Fibroblast of skin of left biceps (primary cell): ENCODE results near the gene RBM25.
"Not testable (repeated sequence)": the region's sequence is repeated elsewhere in the genome, so short reads cannot be mapped to it uniquely, and the experiment has no call there.

Source experiments
- DNase-seq, 2 experiments: peaks; one replicate each; pipeline ENCODE4 v3.0.0-alpha.2; 2013; ENCODE audit warnings: low read depth in 2 of 2

RBM25 gene

GRCh38 chr14:73058224-73058921 lies at the start of gene RBM25:
Gene RBM25 (plus strand): TSS chr14:73058534. CDS start chr14:73071642, 13,108 bp downstream.
- DNase-seq, result peak; percentile 99

- not testable (repeated sequence) for DNase-seq
These were observed 47.1 kb upstream of the RBM25 start for GRCh38 chr14:73011189-73011588.

GRCh38 chr14:73014105-73014504 lies 44.2 kb upstream of the RBM25 start:
- DNase-seq, result no peak

- DNase-seq, result not testable (repeated sequence)
These were observed 42.8 kb upstream of the RBM25 start for GRCh38 chr14:73015552-73015951.

GRCh38 chr14:73016011-73016410 lies 42.3 kb upstream of the RBM25 start:
- not testable (repeated sequence) for DNase-seq

GRCh38 chr14:73022051-73022450 lies 36.3 kb upstream of the RBM25 start:
- DNase-seq, result no peak

GRCh38 chr14:73025544-73025943 lies 32.8 kb upstream of the RBM25 start:
- DNase-seq, result no peak

GRCh38 chr14:73026243-73026844 lies 32.0 kb upstream of the RBM25 start:
- no peak for DNase-seq

GRCh38 chr14:73026845-73027542 lies 31.3 kb upstream of the RBM25 start, which contains the start of gene ZFYVE1:
Gene ZFYVE1 (minus strand): TSS chr14:73027106. CDS start chr14:73024508, 2,598 bp downstream.
- DNase-seq, result peak; percentile 93 to 95

GRCh38 chr14:73027546-73027945 lies 30.8 kb upstream of the RBM25 start:
- DNase-seq, result no peak

GRCh38 chr14:73027984-73028383 lies 30.4 kb upstream of the RBM25 start:
- DNase-seq, result no peak

- DNase-seq, result not testable (repeated sequence)
These were observed 21.5 kb upstream of the RBM25 start for GRCh38 chr14:73036706-73037450.

- DNase-seq, result no peak
These were observed 10.5 kb upstream of the RBM25 start for GRCh38 chr14:73047808-73048207.

- no peak for DNase-seq
These were observed 8.9 kb upstream of the RBM25 start for GRCh38 chr14:73049428-73049827.

- no peak for DNase-seq
These were observed 3.1 kb upstream of the RBM25 start for GRCh38 chr14:73055251-73055650.

GRCh38 chr14:73057944-73058223 lies 450 bp upstream of the RBM25 start:
- DNase-seq, result no peak

GRCh38 chr14:73058922-73059673 lies 764 bp downstream of the RBM25 start:
- DNase-seq, result no peak

- DNase-seq, result no peak
These were observed 11.3 kb downstream of the RBM25 start for GRCh38 chr14:73069585-73069984.

GRCh38 chr14:73091044-73091443 lies 32.7 kb downstream of the RBM25 start:
- no peak for DNase-seq

GRCh38 chr14:73097421-73097820 lies 39.1 kb downstream of the RBM25 start:
- no peak for DNase-seq

- no peak for DNase-seq
These were observed 42.0 kb downstream of the RBM25 start for GRCh38 chr14:73100334-73100733.
